SK-MEL-5 (cell line): ENCODE data around the gene RUSF1. TPM values are rescaled to one million over a fixed set of nuclear protein-coding genes. Genes with fewer than 3 reads are reported as not detected.
A peak's percentile ranks its signal among the peaks of the same experiment; 100 is the strongest.
"Not testable (repeated sequence)": the region's sequence is repeated elsewhere in the genome, so short reads cannot be mapped to it uniquely, and the experiment has no call there.

ENCODE experiments used
- DNase-seq: peaks from one replicate; pipeline ENCODE4 v3.0.0-alpha.2; 2016; ENCODE audit warnings: low read depth, low spot score
- in situ Hi-C: cut with HindIII; loops from 2 replicates; pipeline ENCODE4 v1.10.0; 2016; ENCODE audit warnings: low sequenced_read_pairs, high pct_unique_total_duplicates, low pct_unique_long_range_greater_than_20kb
- total RNA-seq: library from RNA; depleted of rRNA; stranded (reverse); fragments of >200 nt; shearing (Covaris generic); gene quantifications from 2 replicates; pipeline ENCODE4 v1.2.3, GENCODE V29; 2014

Gene RUSF1
- total RNA-seq, 1 experiment from 2014 or later: 83.6 TPM

DNA sequence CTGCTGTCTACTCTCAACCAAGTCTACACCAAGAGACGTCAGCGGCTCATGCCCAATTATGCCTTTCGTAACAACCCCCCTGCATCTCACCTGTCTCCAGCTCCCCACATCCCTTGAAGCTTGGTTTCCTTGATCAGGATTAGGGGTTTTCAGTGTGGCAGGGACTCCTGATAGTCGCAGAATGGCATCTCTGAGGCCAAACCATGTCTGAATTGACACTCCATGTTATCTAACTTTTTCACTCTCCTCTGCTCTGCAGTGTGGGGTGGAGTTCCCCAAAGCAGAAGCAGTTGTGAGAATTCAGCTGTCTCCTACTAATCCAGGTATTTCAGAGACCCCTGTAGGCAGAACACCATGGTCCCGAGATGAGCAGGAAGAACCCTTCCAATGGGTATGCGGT, 13.9 kb upstream of the RUSF1 start:
- in situ Hi-C loops: no loop called here
- no peak for DNase-seq

GRCh38 chr16:31521368-31521767, 13.2 kb upstream of the RUSF1 start:
- in situ Hi-C loops: no loop called here
- DNase-seq: no peak

DNA sequence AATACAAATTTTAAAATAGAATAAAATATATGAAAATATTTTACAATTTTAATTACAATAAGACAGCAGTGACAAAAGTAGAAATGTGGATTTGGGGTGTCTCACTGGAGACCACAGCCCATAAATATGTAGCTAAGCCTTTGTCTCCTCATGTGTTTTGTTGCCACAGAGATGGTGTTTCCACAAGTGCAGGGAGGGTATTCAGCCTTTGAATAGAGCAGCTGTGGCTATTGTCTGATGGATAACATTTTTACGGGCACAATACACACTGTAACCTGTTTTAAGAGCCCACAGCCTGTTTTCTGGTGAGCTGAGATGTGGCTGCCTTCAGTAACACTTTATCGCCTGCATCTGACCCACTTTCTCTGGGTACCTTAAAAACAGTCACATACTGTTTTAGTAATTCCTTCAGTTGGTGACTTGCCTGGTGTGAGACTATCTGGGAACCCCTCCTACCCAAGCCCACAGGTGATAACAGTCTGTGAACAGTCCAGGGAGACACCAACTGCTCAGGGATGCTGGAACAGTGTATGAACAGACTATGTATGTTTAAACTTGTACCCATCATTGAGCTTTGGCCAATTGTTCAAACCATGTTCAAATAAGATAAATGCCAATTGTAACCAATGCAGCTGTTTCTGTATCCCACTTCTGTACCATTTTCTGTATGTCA, 11.7 kb upstream of the RUSF1 start:
- no peak for DNase-seq
- in situ Hi-C loops: no loop called here

- in situ Hi-C loops: no loop called here
- DNase-seq: no peak
Observed at GRCh38 chr16:31517800-31518402, 9.7 kb upstream of the RUSF1 start.

GRCh38 chr16:31513884-31514283, 5.7 kb upstream of the RUSF1 start:
- in situ Hi-C loops: no loop called here
- no peak for DNase-seq

GRCh38 chr16:31513126-31513525, 4.9 kb upstream of the RUSF1 start:
- DNase-seq: peak; percentile 59
- in situ Hi-C loops: no loop called here

DNA sequence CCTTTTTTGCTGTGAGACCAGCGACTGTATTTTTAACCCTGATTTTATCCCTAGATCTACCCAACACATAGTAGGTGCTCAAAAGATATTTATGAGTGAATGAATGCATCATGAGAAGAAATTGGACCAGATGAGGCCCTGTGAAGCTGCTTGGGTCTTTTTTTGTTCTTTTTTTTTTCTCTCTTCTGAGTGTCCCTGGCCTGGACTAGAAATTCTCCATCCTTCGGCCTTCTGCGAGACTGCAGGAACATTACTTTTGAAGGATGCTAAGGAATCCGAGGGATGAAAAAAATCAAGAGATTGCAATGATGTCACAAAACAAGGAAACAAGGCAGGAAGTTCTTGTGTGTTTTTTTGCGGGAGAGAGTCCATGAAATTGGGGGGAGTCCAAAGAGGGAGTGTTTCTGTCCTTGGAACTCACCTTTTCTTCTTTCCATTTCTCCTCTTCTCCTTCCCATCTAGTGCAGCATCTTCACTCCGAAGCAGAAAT, 560 bp upstream of the RUSF1 start:
- DNase-seq: peak; percentile 7
- in situ Hi-C loops: no loop called here

DNA sequence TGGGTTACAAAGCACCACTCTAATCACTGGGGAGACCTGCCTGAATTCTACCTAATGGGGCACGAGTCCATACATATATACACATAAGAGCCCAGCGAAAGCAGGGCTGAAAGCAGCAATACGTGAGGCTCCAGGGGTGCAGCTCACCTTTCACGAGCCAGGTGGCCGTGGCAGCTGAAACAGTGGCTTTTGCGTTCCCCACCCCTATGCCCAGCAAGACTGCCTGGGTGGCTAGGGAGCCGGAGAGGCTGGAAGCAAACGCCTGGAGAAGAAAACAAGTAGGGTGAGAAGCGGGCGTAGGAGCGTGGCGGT, 618 bp downstream of the RUSF1 start:
- no peak for DNase-seq
- in situ Hi-C loops: no loop called here

GRCh38 chr16:31505483-31505882, 2.7 kb downstream of the RUSF1 start:
- DNase-seq: no peak
- in situ Hi-C loops: no loop called here

- in situ Hi-C loops: no loop called here
- no peak for DNase-seq
Observed at GRCh38 chr16:31504159-31504558, 4.0 kb downstream of the RUSF1 start.

- in situ Hi-C loops, DNase-seq: not testable (repeated sequence)
Observed at GRCh38 chr16:31503555-31503954, 4.6 kb downstream of the RUSF1 start.

- DNase-seq: no peak
- in situ Hi-C loops: no loop called here
Observed at GRCh38 chr16:31502981-31503380, 5.2 kb downstream of the RUSF1 start.

GRCh38 chr16:31501966-31502348, 6.2 kb downstream of the RUSF1 start:
- DNase-seq: no peak
- in situ Hi-C loops: no loop called here

GRCh38 chr16:31501226-31501965, 6.8 kb downstream of the RUSF1 start:
- no peak for DNase-seq
- in situ Hi-C loops: no loop called here

GRCh38 chr16:31499928-31500327, 8.3 kb downstream of the RUSF1 start:
- in situ Hi-C loops: no loop called here
- no peak for DNase-seq

DNA sequence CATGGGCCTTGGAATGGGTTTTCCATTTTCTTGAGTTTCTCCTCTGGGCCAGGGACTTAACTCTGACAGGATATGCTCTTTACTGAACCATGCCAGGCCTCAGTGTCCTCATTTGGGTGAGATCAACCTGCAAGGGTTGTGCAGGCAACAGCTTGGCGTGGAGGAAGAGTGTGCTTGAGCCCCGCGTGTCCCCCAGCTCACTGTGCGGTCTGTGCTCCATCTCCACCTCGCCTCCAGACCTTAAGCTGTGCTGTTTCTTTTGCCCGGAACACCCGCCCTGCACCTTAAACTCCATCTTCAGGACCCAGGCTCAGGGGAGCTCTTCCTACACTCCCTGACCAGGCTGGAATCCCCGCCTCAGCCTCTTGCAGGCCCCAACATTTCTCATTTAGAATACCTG, 9.7 kb downstream of the RUSF1 start:
- DNase-seq: no peak
- in situ Hi-C loops: no loop called here

GRCh38 chr16:31496670-31497069, 11.5 kb downstream of the RUSF1 start:
- no peak for DNase-seq
- in situ Hi-C loops: no loop called here

DNA sequence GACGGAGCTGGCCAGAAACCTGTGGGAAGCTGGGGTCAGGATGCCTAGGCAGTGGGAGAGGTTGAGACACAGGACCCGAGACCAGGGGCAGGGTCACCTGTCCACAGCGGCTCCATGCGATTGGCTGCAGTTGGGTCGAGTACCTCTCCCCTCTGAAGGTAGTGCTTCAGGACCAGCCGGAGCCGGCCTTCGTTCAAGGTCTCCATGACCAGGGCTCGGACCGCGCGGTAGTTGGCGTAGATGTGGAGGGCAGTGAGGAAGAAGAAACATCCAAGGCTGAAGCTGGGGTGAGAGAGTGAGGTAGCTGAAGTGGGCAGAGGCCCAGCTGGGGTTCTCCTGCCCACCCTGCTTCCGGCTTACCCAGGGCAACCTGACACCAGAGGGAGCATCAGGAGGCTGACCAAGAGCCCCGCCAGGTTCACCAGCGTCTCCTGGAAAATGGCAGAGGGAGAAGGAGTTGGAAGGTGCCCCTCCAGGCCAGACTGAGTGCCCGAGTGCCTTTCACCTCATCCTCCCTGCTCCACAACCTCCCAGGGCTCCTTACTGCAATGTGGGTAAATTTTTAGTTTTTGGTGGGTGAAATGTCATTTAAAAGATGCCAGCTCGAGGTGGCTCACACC, 14.6 kb downstream of the RUSF1 start:
- no peak for DNase-seq
- in situ Hi-C loops: no loop called here
